Neural progenitor cell (in vitro differentiated cells): Measurements from ENCODE around the gene ALDOA. TPM values are rescaled to one million over a fixed set of nuclear protein-coding genes. Genes with fewer than 3 reads are reported as not detected.

Experiments
- DNase-seq: peaks from one replicate; pipeline ENCODE4 v3.0.0-alpha.2; 2016; ENCODE audit warnings: low spot score
- H2AFZ ChIP-seq: fragments of 200-600 bp; sonication (generic); replicated peaks from 2 replicates; pipeline ENCODE4 v1.6.1; 2016; ENCODE audit warnings: antibody characterized with exemption
- H3F3A ChIP-seq: fragments of 200-600 bp; sonication (generic); 2 replicates; pipeline ENCODE4 v1.6.1; 2016; ENCODE audit warnings: antibody characterized with exemption, low read depth
- H3K27ac ChIP-seq: fragments of 200-600 bp; sonication (generic); 2 replicates; pipeline ENCODE4 v1.5.1; 2016; ENCODE audit warnings: mild to moderate bottlenecking
- H3K27me3 ChIP-seq: fragments of 200-600 bp; sonication (generic); 2 replicates; pipeline ENCODE4 v1.6.1; 2016; ENCODE audit warnings: mild to moderate bottlenecking, moderate library complexity
- H3K36me3 ChIP-seq: fragments of 200-600 bp; sonication (generic); 2 replicates; pipeline ENCODE4 v1.5.1; 2016
- H3K4me1 ChIP-seq: fragments of 200-600 bp; sonication (generic); 2 replicates; pipeline ENCODE4 v1.6.1; 2016; ENCODE audit warnings: mixed run types
- H3K4me2 ChIP-seq: fragments of 200-600 bp; sonication (generic); 2 replicates; pipeline ENCODE4 v1.6.1; 2016
- H3K4me3 ChIP-seq: fragments of 200-600 bp; sonication (generic); 2 replicates; pipeline ENCODE4 v1.5.1; 2016
- H3K79me2 ChIP-seq: fragments of 200-600 bp; sonication (generic); 2 replicates; pipeline ENCODE4 v1.6.1; 2016; ENCODE audit warnings: low read depth
- H3K9ac ChIP-seq: fragments of 200-600 bp; sonication (generic); 2 replicates; pipeline ENCODE4 v1.6.1; 2016
- H3K9me3 ChIP-seq: fragments of 200-600 bp; sonication (generic); 2 replicates; pipeline ENCODE4 v1.5.1; 2016; ENCODE audit warnings: low read depth
- H4K20me1 ChIP-seq: fragments of 200-600 bp; sonication (generic); 2 replicates; pipeline ENCODE4 v1.6.1; 2016; ENCODE audit warnings: low read depth
- H3K27ac Mint-ChIP-seq: 3 replicates; pipeline ENCODE4 v1.8.0; 2021; ENCODE audit warnings: mixed read lengths
- H3K27me3 Mint-ChIP-seq: 2 replicates; pipeline ENCODE4 v1.8.0; 2022; ENCODE audit warnings: low read depth, mild to moderate bottlenecking, inconsistent platforms, moderate library complexity, mixed read lengths; ENCODE audit not compliant: insufficient read depth
- H3K36me3 Mint-ChIP-seq: 3 replicates; pipeline ENCODE4 v1.8.0; 2021; ENCODE audit warnings: mixed read lengths
- H3K4me1 Mint-ChIP-seq: 3 replicates; pipeline ENCODE4 v1.8.0; 2021; ENCODE audit warnings: mixed read lengths
- H3K4me3 Mint-ChIP-seq: 3 replicates; pipeline ENCODE4 v1.8.0; 2021; ENCODE audit warnings: mild to moderate bottlenecking, moderate library complexity, mixed read lengths
- H3K9me3 Mint-ChIP-seq: 3 replicates; pipeline ENCODE4 v1.8.0; 2020; ENCODE audit warnings: mixed read lengths
- EZH2 ChIP-seq: fragments of 200-600 bp; sonication (generic); IDR thresholded peaks from 2 replicates; pipeline ENCODE4 v1.6.1; 2017; ENCODE audit warnings: antibody characterized with exemption, mild to moderate bottlenecking, moderate library complexity
- EZH2phosphoT487 ChIP-seq: fragments of 200-600 bp; sonication (generic); IDR thresholded peaks from 2 replicates; pipeline ENCODE4 v1.6.1; 2017; ENCODE audit warnings: antibody characterized with exemption
- total RNA-seq: library from RNA; depleted of rRNA; stranded (reverse); fragments of >200 nt; gene quantifications from 2 replicates; pipeline ENCODE4 v1.2.3, GENCODE V29; 2015; ENCODE audit warnings: low replicate concordance
- TF ChIP-seq, protein P1 (sequence below): fragments of 200-600 bp; sonication (generic); IDR thresholded peaks from 2 replicates; pipeline ENCODE4 v1.5.1; 2017; ENCODE audit warnings: antibody characterized with exemption, mild to moderate bottlenecking

The ALDOA gene
- total RNA-seq, 1 donor from 2014 or later, result 469 TPM

DNA sequence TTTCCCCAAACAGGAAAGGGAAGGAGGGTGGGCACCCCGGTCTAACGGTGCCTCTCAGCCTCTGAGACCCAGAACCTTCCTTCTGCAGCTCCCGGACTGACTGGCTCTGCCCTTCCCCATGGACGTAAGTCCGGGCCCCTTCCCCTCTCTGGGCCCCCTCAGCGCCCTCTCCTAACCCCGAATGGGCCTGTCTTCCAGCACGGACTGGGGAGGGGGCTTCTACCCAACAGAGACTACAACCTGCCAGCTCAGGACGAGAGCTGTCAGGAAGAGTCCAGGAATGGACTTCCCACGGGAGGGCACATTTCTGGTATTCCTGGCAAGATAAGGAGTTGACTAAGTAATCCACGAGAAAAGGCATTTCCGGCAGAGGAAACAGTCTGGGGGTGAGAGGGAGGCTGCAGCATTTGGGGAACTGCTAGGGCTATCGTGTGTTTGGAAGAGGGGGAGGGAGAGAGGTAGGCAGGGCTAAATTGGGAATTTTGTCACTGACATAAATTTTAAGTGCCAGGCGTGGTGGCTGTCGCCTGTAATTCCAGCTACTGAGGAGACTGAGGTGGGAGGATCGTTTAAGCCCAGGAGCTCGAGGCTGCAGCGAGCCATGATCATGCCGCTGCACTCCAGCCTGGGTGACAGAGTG lies 12.1 kb upstream of the ALDOA start:
- Histone ChIP-seq H3K4me1 (peaks cover 15% of the 10 kb centered on the region), H3K27ac (no peak overlapping the region), H3F3A (peaks cover 43% of the 10 kb centered on the region), H2AFZ (peak overlapping the region; percentile 71), H3K4me3 (peak overlapping the region; percentile 72), H3K9me3 (no peaks in the 10 kb centered on the region), H3K36me3 (no peaks in the 10 kb centered on the region), H3K27me3 (no peaks in the 10 kb centered on the region), H4K20me1 (no peaks in the 10 kb centered on the region), H3K9ac (peak overlapping the region; percentile 7), H3K79me2 (no peaks in the 10 kb centered on the region), H3K4me2 (peak overlapping the region; percentile 89)
- no peak for DNase-seq
- TF ChIP-seq EZH2 (no peak), EZH2phosphoT487 (no peak)
- TF ChIP-seq, protein P1, sequence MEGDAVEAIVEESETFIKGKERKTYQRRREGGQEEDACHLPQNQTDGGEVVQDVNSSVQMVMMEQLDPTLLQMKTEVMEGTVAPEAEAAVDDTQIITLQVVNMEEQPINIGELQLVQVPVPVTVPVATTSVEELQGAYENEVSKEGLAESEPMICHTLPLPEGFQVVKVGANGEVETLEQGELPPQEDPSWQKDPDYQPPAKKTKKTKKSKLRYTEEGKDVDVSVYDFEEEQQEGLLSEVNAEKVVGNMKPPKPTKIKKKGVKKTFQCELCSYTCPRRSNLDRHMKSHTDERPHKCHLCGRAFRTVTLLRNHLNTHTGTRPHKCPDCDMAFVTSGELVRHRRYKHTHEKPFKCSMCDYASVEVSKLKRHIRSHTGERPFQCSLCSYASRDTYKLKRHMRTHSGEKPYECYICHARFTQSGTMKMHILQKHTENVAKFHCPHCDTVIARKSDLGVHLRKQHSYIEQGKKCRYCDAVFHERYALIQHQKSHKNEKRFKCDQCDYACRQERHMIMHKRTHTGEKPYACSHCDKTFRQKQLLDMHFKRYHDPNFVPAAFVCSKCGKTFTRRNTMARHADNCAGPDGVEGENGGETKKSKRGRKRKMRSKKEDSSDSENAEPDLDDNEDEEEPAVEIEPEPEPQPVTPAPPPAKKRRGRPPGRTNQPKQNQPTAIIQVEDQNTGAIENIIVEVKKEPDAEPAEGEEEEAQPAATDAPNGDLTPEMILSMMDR, result no peak
- H3K27ac Mint-ChIP-seq, result peak overlapping the region; percentile 66
- H3K4me1 Mint-ChIP-seq, result peaks cover 40% of the 10 kb centered on the region
- H3K36me3 Mint-ChIP-seq, result peaks cover 3% of the 10 kb centered on the region
- H3K4me3 Mint-ChIP-seq, result peak overlapping the region; percentile 88
- H3K27me3 Mint-ChIP-seq, result peaks cover 9% of the 10 kb centered on the region
- H3K9me3 Mint-ChIP-seq, result no peaks in the 10 kb centered on the region

DNA sequence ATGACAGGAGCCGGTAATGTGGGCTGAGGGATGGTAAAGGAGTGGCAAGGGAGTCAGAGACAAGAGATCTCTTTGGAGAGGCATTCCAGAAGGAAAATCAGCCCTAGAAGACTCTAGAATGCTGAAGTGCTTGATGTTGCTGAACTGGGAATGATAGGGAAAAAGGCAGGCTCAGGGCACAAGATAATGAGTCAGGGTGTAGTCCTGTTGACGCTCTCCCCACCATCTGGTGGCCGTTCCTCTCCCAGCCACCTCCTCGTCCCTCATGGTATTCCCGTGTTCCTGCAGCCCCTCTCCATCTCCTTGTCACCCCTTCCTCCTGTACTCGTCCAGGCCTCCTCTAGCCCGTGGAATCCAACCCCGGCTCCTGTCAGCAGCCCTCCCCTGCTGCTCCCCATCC lies 11.1 kb upstream of the ALDOA start:
- Mint-ChIP-seq H3K4me3 (peak overlapping the region; percentile 88), H3K36me3 (peaks cover 5% of the 10 kb centered on the region), H3K27me3 (peaks cover 5% of the 10 kb centered on the region), H3K9me3 (no peaks in the 10 kb centered on the region), H3K4me1 (peaks cover 31% of the 10 kb centered on the region), H3K27ac (peak overlapping the region; percentile 81)
- no peaks in the 10 kb centered on the region for H4K20me1 ChIP-seq
- no peak overlapping the region for H3K4me3 ChIP-seq
- no peak for TF ChIP-seq EZH2
- TF ChIP-seq, protein P1, result no peak
- no peak for TF ChIP-seq EZH2phosphoT487
- H3K79me2 ChIP-seq, result no peaks in the 10 kb centered on the region
- no peak overlapping the region for H3K27ac ChIP-seq
- H3K27me3 ChIP-seq, result no peaks in the 10 kb centered on the region
- no peaks in the 10 kb centered on the region for H3K9me3 ChIP-seq
- no peak overlapping the region for H2AFZ ChIP-seq
- H3K36me3 ChIP-seq, result no peaks in the 10 kb centered on the region
- DNase-seq, result no peak
- H3K4me2 ChIP-seq, result no peak overlapping the region
- H3F3A ChIP-seq, result peaks cover 33% of the 10 kb centered on the region
- H3K9ac ChIP-seq, result no peak overlapping the region
- H3K4me1 ChIP-seq, result peaks cover 6% of the 10 kb centered on the region

DNA sequence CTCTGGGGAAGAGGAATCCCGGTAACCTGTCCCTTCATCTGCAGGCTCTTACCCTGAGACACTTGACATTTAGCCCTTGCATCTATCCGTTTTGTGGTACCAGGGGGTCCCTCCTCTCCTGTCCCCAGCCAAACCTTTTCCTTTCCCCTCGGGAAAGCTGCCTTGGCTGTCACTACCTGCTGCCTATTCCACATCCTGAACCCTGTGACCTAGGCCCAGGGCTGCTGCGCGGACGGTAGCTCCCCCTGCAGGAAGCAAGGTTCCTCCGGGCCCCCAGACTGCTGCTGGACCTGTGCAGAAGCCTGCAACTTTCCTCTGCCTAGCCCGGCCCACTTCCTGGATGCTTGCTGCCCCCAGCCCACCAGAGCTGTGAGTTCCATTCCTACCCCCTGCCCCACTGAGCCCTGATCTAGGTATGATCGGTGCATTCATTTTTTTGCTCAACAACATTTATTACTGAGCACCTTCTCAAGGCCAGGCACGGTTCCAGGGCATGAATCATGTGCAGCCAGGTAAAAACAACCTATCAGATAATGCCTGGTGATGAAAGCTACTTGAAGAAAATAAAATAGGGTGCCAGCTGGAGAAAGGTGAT lies 10.5 kb upstream of the ALDOA start:
- Mint-ChIP-seq H3K4me3 (peak overlapping the region; percentile 88), H3K27me3 (peaks cover 5% of the 10 kb centered on the region), H3K27ac (peak overlapping the region; percentile 53), H3K4me1 (peaks cover 26% of the 10 kb centered on the region), H3K36me3 (peaks cover 7% of the 10 kb centered on the region), H3K9me3 (no peaks in the 10 kb centered on the region)
- H3K27me3 ChIP-seq, result no peaks in the 10 kb centered on the region
- no peaks in the 10 kb centered on the region for H3K79me2 ChIP-seq
- H4K20me1 ChIP-seq, result no peaks in the 10 kb centered on the region
- TF ChIP-seq EZH2 (no peak), EZH2phosphoT487 (no peak)
- TF ChIP-seq, protein P1, result peak; percentile 78
- no peak overlapping the region for H3K9ac ChIP-seq
- H3K4me1 ChIP-seq, result peaks cover 5% of the 10 kb centered on the region
- H2AFZ ChIP-seq, result no peak overlapping the region
- no peaks in the 10 kb centered on the region for H3K36me3 ChIP-seq
- peaks cover 27% of the 10 kb centered on the region for H3F3A ChIP-seq
- peak; percentile 79 for DNase-seq
- no peaks in the 10 kb centered on the region for H3K9me3 ChIP-seq
- no peak overlapping the region for H3K4me2 ChIP-seq
- no peak overlapping the region for H3K27ac ChIP-seq
- no peak overlapping the region for H3K4me3 ChIP-seq
